OCI-LY7 (cell line): Measurements from ENCODE around the gene AUTS2.

Experiments used
- EZH2phosphoT487 ChIP-seq: fragments of 200-600 bp; sonication (generic); IDR thresholded peaks from 2 replicates; pipeline ENCODE4 v1.6.1; 2018; ENCODE audit warnings: low read depth, borderline replicate concordance, mild to moderate bottlenecking, mixed run types, antibody characterized with exemption, low read length, moderate library complexity, mixed read lengths
- TF ChIP-seq, protein P1 (sequence below): fragments of 200-600 bp; sonication (generic); conservative IDR thresholded peaks from 2 replicates; pipeline ENCODE4 v1.5.1; 2014; ENCODE audit warnings: mild to moderate bottlenecking, antibody characterized with exemption, low read length, moderate library complexity, mixed read lengths

DNA sequence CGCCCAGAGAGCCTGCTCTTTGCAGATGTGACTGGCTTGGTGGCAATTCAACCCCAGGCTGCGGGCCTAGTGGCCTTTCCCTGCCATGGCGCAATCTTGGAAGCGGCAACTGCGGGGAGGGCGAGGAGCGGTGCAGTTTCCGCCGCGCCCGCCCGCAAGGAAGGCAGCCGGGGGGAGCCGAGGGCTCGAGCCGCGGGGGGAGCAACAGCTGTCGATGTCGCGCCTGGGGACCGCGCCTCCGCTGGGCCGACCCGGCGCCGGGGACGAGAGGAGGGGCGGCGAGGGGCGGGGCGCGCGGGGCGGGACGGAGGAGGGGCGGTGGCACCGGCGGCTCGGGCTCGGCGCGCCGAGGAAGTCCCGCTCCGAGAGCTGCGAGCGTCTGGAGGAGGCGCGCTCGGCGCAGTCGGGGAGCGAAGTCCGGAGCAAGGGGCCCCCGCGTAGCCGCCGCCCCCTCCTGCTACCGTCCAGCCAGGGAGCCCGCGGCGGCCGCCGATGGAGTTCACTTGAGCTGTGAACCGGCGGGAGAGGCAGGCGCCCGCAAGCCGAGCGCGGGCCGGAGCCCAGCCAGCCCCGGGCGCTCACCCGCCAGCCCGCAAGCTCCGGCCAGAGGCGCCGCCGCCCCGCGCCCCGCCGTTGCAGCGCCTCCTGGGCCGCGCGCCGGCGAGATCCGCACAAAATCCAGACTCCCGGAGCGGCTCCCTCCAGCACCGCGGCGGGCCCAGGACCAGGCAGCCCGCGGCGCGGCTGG is 1095.6 kb downstream of the AUTS2 start:
- TF ChIP-seq, protein P1, sequence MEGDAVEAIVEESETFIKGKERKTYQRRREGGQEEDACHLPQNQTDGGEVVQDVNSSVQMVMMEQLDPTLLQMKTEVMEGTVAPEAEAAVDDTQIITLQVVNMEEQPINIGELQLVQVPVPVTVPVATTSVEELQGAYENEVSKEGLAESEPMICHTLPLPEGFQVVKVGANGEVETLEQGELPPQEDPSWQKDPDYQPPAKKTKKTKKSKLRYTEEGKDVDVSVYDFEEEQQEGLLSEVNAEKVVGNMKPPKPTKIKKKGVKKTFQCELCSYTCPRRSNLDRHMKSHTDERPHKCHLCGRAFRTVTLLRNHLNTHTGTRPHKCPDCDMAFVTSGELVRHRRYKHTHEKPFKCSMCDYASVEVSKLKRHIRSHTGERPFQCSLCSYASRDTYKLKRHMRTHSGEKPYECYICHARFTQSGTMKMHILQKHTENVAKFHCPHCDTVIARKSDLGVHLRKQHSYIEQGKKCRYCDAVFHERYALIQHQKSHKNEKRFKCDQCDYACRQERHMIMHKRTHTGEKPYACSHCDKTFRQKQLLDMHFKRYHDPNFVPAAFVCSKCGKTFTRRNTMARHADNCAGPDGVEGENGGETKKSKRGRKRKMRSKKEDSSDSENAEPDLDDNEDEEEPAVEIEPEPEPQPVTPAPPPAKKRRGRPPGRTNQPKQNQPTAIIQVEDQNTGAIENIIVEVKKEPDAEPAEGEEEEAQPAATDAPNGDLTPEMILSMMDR, result no peak
- no peak for TF ChIP-seq EZH2phosphoT487
